Uterus (tissue), 4 donors: ENCODE results near the gene CENPX. TPM values are rescaled to one million over a fixed set of nuclear protein-coding genes. Genes with fewer than 3 reads are reported as not detected.

Source experiments
- DNase-seq, 2 donors: peaks; one replicate each; pipeline ENCODE4 v3.0.0-alpha.2; 2019 to 2020
- H3K27ac ChIP-seq, 2 donors: fragments of 200-600 bp; sonication (generic); 1 replicate in 1 of 2; 2 replicates in 1 of 2; pipeline ENCODE4 v1.5.1; 2016 to 2018
- H3K27me3 ChIP-seq, 2 donors: fragments of 200-600 bp; sonication (generic); one replicate each; pipeline ENCODE4 v1.5.1; 2018 to 2019; ENCODE audit warnings: control low read depth in 1 of 2
- H3K36me3 ChIP-seq, 2 donors: fragments of 200-600 bp; sonication (generic); one replicate each; pipeline ENCODE4 v1.5.1; 2019; ENCODE audit warnings: control low read depth in 1 of 2
- H3K4me1 ChIP-seq, 2 donors: fragments of 200-600 bp; sonication (generic); one replicate each; pipeline ENCODE4 v1.5.1; 2018 to 2019; ENCODE audit warnings: control low read depth in 1 of 2
- H3K4me3 ChIP-seq, 2 donors: fragments of 200-600 bp; sonication (generic); 1 replicate in 1 of 2; 2 replicates in 1 of 2; pipeline ENCODE4 v1.5.1; 2018 to 2019; ENCODE audit warnings: mild to moderate bottlenecking in 1 of 2
- H3K9me3 ChIP-seq, 2 donors: fragments of 200-600 bp; sonication (generic); one replicate each; pipeline ENCODE4 v1.5.1; 2019; ENCODE audit warnings: control low read depth in 1 of 2
- POLR2A ChIP-seq, 2 donors: fragments of 450-650 bp; IDR thresholded peaks; one replicate each; pipeline ENCODE4 v1.6.1; 2016; ENCODE audit warnings: antibody characterized with exemption in 2 of 2, mild to moderate bottlenecking in 1 of 2, moderate library complexity in 1 of 2
- intact Hi-C: fragments of 100-400 bp; cut with DNase I; formaldehyde crosslinking; loops from one replicate; pipeline ENCODE4 v1.15.1; 2023; ENCODE audit warnings: low total_unique reads
- total RNA-seq, 4 donors: library from RNA; depleted of rRNA in 3 of 4; stranded (reverse); fragments of >200 nt in 3 of 4; gene quantifications; one replicate each; pipeline versions ENCODE4 v1.1.0 to v1.2.4, GENCODE V29; 2014 to 2023
- TF ChIP-seq, protein P1 (sequence below), 4 experiments: fragments of 200-600 bp in 2 of 4; fragments of 450-650 bp in 2 of 4; sonication (generic) in 2 of 4; IDR thresholded peaks; one replicate each; pipeline ENCODE4 v1.5.1; 2016 to 2019; ENCODE audit warnings: antibody characterized with exemption in 4 of 4, mild to moderate bottlenecking in 2 of 4, moderate library complexity in 1 of 4
- donor health status: DM: yes; HTN: yes; CAD: no.

The CENPX gene
- total RNA-seq, 4 donors from 2014 or later = 26.7 to 212 (median 49.8) TPM

DNA sequence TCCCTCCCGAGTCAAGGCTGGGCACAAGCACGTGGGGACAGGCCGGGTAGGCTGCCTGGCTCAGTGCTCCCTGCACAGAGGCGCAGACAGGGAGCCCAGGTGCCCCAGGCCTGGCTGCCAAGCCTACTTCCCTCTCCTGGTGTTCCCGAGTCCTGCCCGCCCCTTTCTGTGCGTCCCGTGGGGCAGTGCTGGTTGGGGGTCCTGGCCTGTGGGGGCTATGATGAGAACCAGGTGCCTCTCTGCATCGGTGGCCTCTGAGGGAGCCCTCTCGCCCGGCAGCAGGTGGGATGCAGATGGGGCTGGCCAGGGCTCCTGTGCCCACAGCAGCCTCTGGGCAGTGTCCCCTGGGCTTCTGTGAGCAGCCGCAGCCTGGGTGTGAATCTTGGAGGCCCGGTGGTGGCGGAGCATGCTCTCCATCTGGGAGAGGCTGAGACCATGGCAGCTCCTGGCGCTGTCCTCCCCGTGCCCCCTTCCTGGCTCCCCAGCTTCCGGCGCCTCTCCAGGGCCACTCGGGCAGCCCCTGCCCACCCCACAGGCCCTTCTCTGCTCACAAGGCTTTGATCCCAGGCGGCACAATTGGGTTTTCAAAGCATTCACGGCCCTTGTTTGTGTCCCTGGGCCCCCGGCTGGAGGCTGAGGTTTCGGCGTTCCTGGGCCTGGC, 7.2 kb downstream of the CENPX start:
- Histone ChIP-seq H3K4me3 (no peak overlapping the region), H3K9me3 (no peaks in the 10 kb centered on the region), H3K4me1 (no peaks in the 10 kb centered on the region), H3K27ac (no peak overlapping the region), H3K27me3 (no peaks in the 10 kb centered on the region), H3K36me3 (no peaks in the 10 kb centered on the region)
- DNase-seq = no peak
- intact Hi-C loops = loop anchor here (5.0 kb wide), 1 partner anchor 53 kb away; the partner anchor contains the start of gene NOTUM
- TF ChIP-seq, protein P1, sequence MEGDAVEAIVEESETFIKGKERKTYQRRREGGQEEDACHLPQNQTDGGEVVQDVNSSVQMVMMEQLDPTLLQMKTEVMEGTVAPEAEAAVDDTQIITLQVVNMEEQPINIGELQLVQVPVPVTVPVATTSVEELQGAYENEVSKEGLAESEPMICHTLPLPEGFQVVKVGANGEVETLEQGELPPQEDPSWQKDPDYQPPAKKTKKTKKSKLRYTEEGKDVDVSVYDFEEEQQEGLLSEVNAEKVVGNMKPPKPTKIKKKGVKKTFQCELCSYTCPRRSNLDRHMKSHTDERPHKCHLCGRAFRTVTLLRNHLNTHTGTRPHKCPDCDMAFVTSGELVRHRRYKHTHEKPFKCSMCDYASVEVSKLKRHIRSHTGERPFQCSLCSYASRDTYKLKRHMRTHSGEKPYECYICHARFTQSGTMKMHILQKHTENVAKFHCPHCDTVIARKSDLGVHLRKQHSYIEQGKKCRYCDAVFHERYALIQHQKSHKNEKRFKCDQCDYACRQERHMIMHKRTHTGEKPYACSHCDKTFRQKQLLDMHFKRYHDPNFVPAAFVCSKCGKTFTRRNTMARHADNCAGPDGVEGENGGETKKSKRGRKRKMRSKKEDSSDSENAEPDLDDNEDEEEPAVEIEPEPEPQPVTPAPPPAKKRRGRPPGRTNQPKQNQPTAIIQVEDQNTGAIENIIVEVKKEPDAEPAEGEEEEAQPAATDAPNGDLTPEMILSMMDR (IDR thresholded peaks at IDR 0.05) = no peak
- TF ChIP-seq POLR2A (IDR thresholded peaks at IDR 0.05) = no peak

DNA sequence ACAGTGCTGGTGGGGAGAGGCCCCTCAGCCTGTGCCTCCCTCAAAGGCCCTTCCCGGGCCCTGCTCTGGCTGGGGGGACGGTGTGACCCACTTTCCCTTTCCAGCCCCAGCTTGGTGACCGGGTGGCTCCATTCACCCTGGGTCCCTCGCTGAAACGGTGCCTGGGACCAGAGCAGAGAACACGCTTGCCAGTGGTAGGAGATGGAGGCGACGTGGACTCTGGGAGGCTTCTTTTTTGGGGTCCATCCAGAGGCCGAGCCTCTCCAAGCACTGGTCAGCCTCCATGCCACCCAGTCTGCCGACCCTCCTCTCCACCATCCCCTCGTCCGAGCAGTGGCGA, 7.7 kb downstream of the CENPX start:
- H3K4me1 ChIP-seq = no peaks in the 10 kb centered on the region
- no peak for DNase-seq
- H3K27ac ChIP-seq = no peak overlapping the region
- no peak for TF ChIP-seq POLR2A (IDR thresholded peaks at IDR 0.05)
- TF ChIP-seq, protein P1 (IDR thresholded peaks at IDR 0.05) = no peak
- no peak overlapping the region for H3K4me3 ChIP-seq
- H3K27me3 ChIP-seq = no peaks in the 10 kb centered on the region
- intact Hi-C loops = loop anchor here (5.0 kb wide), 1 partner anchor 53 kb away; the partner anchor contains the start of gene NOTUM
- H3K9me3 ChIP-seq = no peaks in the 10 kb centered on the region
- H3K36me3 ChIP-seq = no peaks in the 10 kb centered on the region

DNA sequence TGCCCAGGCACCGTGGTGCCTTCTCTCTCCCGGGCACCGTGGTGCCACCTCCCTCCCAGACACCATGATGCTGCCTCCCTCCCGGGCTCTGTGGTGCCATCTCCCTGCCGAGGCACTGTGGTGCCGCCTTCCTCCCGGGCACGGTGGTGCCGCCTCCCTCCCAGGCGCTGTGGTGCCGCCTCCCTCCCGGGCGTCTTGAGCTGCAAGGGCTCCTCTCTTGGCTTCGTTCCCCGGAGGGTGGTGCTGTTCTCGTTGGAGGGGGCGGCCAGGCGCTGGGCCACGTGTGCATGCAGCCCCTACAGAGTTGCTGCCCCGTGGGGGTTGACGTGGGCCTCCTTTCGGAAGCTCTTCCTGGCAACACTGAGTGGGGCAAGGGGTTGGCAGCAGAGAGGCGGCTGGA, 8.2 kb downstream of the CENPX start:
- no peak overlapping the region for H3K27ac ChIP-seq
- no peaks in the 10 kb centered on the region for H3K9me3 ChIP-seq
- intact Hi-C loops = no loop called here
- DNase-seq = no peak
- no peaks in the 10 kb centered on the region for H3K36me3 ChIP-seq
- H3K4me3 ChIP-seq = no peak overlapping the region
- TF ChIP-seq, protein P1 (IDR thresholded peaks at IDR 0.05) = no peak
- TF ChIP-seq POLR2A (IDR thresholded peaks at IDR 0.05) = no peak
- no peaks in the 10 kb centered on the region for H3K27me3 ChIP-seq
- no peaks in the 10 kb centered on the region for H3K4me1 ChIP-seq

DNA sequence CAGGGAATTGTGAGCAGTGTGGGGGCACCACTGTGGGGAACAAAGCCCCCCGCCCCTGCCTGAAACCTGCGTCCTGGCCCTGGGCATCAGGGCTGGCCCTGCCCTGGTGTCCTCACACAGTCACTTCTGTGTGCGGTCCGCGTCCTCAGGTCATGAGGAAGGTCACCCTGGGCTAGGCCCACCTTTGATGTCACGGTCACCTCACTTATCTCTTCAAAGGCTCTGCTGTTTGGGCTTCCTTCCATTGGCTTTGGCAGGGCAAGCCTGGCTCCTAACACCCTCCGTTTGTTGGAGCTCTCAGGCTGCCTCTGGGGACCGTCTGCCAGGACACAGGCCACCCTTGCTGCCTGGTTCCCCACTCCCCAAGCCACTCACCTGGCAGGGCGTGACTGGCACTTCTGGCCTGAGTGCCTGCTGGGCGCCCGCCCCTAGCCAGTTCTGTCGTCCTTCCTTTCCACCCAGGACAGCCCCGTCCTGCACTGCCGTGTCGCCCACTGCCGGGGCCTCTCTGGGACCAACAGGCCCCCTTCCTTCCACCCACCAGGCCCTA, 8.8 kb downstream of the CENPX start:
- Histone ChIP-seq H3K27me3 (no peaks in the 10 kb centered on the region), H3K4me1 (no peaks in the 10 kb centered on the region), H3K4me3 (no peak overlapping the region), H3K27ac (peak overlapping the region; percentile 65 to 71), H3K36me3 (no peaks in the 10 kb centered on the region), H3K9me3 (no peaks in the 10 kb centered on the region)
- TF ChIP-seq POLR2A (IDR thresholded peaks at IDR 0.05) = no peak
- TF ChIP-seq, protein P1 (IDR thresholded peaks at IDR 0.05) = no peak
- DNase-seq = no peak
- intact Hi-C loops = no loop called here

DNA sequence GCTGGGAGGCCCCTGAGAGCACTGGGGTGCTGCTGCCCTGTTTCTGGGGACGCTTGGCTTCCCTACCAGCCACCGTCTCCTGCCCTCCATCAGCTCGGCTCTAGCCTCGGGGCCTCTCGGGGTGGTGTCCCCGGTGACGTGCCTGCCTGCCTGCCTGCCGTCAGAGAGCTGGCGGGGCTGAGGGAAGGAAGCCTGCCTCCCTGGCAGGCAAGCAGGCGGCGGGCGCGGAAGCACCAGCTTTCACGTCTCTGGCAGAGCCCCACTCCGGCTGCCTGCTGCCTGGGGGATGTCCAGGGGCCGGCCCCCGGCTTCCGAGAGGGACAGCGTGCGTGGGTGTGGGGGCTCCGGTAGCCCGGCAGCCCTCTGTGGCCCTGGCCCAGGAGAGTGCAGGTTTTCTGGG, 9.3 kb downstream of the CENPX start:
- H3K27ac ChIP-seq = peak overlapping the region; percentile 65 to 71
- no peaks in the 10 kb centered on the region for H3K27me3 ChIP-seq
- H3K36me3 ChIP-seq = no peaks in the 10 kb centered on the region
- intact Hi-C loops = no loop called here
- no peaks in the 10 kb centered on the region for H3K4me1 ChIP-seq
- TF ChIP-seq POLR2A (IDR thresholded peaks at IDR 0.05) = peak in 1 of 2 donors; percentile 26
- TF ChIP-seq, protein P1 (IDR thresholded peaks at IDR 0.05) = no peak
- H3K9me3 ChIP-seq = no peaks in the 10 kb centered on the region
- no peak overlapping the region for H3K4me3 ChIP-seq
- DNase-seq = peak in 1 of 2 donors; percentile 58
